ENCODE data around the gene MTCL1. TPM values are rescaled to one million over a fixed set of nuclear protein-coding genes. Genes with fewer than 3 reads are reported as not detected.

Gene MTCL1
- total and polyA plus RNA-seq, 10 of the 15 experiments (the other 5 are each of a cell fraction or from before 2014, with no cell fraction given) = 0.03 to 0.36 (median 0.13) TPM; not detected in 4

DNA sequence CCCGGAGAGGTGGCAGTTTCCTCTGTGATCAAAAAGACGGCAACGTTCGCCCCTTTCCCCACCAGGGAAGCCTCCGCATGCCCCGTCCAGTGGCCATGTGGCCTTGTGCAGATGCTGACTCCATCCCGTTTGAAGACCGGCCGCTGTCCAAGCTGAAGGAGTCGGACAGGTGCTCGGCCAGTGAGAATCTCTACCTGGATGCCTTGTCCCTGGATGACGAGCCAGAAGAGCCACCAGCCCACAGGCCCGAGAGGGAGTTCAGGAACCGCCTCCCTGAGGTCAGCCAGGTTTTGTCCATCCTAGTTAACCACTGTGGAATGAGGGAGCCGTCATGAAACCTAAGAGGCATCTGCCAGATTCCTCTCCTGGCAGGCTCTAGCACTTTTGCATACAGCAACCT lies 113.6 kb downstream of the MTCL1 start (continued):
- TF ChIP-seq, protein P1, sequence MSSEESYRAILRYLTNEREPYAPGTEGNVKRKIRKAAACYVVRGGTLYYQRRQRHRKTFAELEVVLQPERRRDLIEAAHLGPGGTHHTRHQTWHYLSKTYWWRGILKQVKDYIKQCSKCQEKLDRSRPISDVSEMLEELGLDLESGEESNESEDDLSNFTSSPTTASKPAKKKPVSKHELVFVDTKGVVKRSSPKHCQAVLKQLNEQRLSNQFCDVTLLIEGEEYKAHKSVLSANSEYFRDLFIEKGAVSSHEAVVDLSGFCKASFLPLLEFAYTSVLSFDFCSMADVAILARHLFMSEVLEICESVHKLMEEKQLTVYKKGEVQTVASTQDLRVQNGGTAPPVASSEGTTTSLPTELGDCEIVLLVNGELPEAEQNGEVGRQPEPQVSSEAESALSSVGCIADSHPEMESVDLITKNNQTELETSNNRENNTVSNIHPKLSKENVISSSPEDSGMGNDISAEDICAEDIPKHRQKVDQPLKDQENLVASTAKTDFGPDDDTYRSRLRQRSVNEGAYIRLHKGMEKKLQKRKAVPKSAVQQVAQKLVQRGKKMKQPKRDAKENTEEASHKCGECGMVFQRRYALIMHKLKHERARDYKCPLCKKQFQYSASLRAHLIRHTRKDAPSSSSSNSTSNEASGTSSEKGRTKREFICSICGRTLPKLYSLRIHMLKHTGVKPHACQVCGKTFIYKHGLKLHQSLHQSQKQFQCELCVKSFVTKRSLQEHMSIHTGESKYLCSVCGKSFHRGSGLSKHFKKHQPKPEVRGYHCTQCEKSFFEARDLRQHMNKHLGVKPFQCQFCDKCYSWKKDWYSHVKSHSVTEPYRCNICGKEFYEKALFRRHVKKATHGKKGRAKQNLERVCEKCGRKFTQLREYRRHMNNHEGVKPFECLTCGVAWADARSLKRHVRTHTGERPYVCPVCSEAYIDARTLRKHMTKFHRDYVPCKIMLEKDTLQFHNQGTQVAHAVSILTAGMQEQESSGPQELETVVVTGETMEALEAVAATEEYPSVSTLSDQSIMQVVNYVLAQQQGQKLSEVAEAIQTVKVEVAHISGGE (CRISPR knock-in tag; IDR thresholded peaks at IDR 0.05) = no peak
- TF ChIP-seq CBFB (IDR thresholded peaks at IDR 0.05; ENCODE audit: low read depth) (no peak), NFYA (IDR thresholded peaks at IDR 0.05; ENCODE audit: borderline replicate concordance, low read depth, low read length) (no peak), CHD1 (IDR thresholded peaks at IDR 0.05; ENCODE audit: low read depth, low read length) (no peak)

- no peak overlapping the region for H3K9ac ChIP-seq (ENCODE audit: control insufficient read depth, insufficient read depth, low read length)
- ChIA-PET CTCF (no interaction called here), POLR2A (no interaction called here), SMC1A (ENCODE audit: uncharacterized antibody, unreplicated experiment) (no interaction called here), RAD21 (ENCODE audit: unreplicated experiment) (no interaction called here)
- FAIRE-seq (no peak), ATAC-seq (no peak), DNase-seq (ENCODE audit: low read depth, low spot score) (no peak)
- H3K9me3 ChIP-seq (replicated peaks; ENCODE audit: control insufficient read depth, insufficient read depth, low read length) = no peaks in the 10 kb centered on the region
- no peaks in the 10 kb centered on the region for H3K79me2 ChIP-seq (ENCODE audit: control insufficient read depth, insufficient read depth, low read length)
- in situ Hi-C loops (cut with MboI) = no loop called here
- no peaks in the 10 kb centered on the region for H3K36me3 ChIP-seq (ENCODE audit: control insufficient read depth in 2 of 2, insufficient read depth in 2 of 2, low read length in 1 of 2)
- H3K4me2 ChIP-seq (ENCODE audit: control insufficient read depth, insufficient read depth) = no peak overlapping the region
- intact Hi-C loops (cut with micrococcal nuclease; ENCODE audit: unreplicated experiment) = no loop called here
- H2AFZ ChIP-seq (ENCODE audit: control insufficient read depth, low read depth, low read length) = no peak overlapping the region
- no peak overlapping the region for H3K4me3 ChIP-seq
- no TSS peak for BruUV-seq (replicated peaks)
- H3K27me3 ChIP-seq (replicated peaks in 1 of 2; ENCODE audit: control insufficient read depth in 2 of 2, insufficient read depth in 2 of 2, low read length in 1 of 2) = no peaks in the 10 kb centered on the region; a peak in 3 of 4 replicates
- H3K4me1 ChIP-seq (ENCODE audit: control insufficient read depth, insufficient read depth, low read length) = no peaks in the 10 kb centered on the region
- 38% methylated on average over 9 of the region's 9 CpGs for WGBS (ENCODE audit: insufficient coverage, insufficient replicate concordance, low lambda C conversion rate, missing lambda C conversion rate)
- H3K27ac ChIP-seq (ENCODE audit: control insufficient read depth, insufficient read depth) = no peak overlapping the region
- H4K20me1 ChIP-seq (ENCODE audit: control insufficient read depth, insufficient read depth) = no peaks in the 10 kb centered on the region
- TF ChIP-seq IKZF1 (conservative IDR thresholded peaks at IDR 0.05) (no peak), NFXL1 (IDR thresholded peaks at IDR 0.05; ENCODE audit: borderline replicate concordance) (no peak), ETV6 (conservative IDR thresholded peaks at IDR 0.05 in 1 of 2, IDR thresholded peaks at IDR 0.05 in 1 of 2; ENCODE audit: borderline replicate concordance in 1 of 2, low read depth in 1 of 2) (no peak), HDAC6 (IDR thresholded peaks at IDR 0.05; ENCODE audit: unreplicated experiment) (no peak), RAD21 (IDR thresholded peaks at IDR 0.05; ENCODE audit: insufficient read depth, low read depth, low read length) (no peak), MAX (IDR thresholded peaks at IDR 0.05; ENCODE audit: low read depth, low read length) (no peak), WRNIP1 (IDR thresholded peaks at IDR 0.05; ENCODE audit: borderline replicate concordance, low read depth, low read length) (no peak), MXI1 (IDR thresholded peaks at IDR 0.05; ENCODE audit: low read depth, low read length) (no peak), NR2C1 (IDR thresholded peaks at IDR 0.05) (no peak), ATF3 (IDR thresholded peaks at IDR 0.05; ENCODE audit: borderline replicate concordance, extremely low read depth, low read depth, low read length) (no peak), RELB (IDR thresholded peaks at IDR 0.05; ENCODE audit: low read depth) (no peak), SMC3 (IDR thresholded peaks at IDR 0.05; ENCODE audit: borderline replicate concordance, low read length) (no peak)
Measured at GRCh38 chr18:8820396-8821082, 115.2 kb downstream of the MTCL1 start.

All from GM12878 (cell line).